Ovary (tissue), 9 donors: Measurements from ENCODE around the gene ITGB2. TPM values are rescaled to one million over a fixed set of nuclear protein-coding genes. Genes with fewer than 3 reads are reported as not detected.
A peak's percentile ranks its signal among the peaks of the same experiment; 100 is the strongest.

Experiments
- DNase-seq, 5 donors: peaks; one replicate each; pipeline ENCODE4 v3.0.0-alpha.2; 2019 to 2020
- H3K27ac ChIP-seq, 2 donors: fragments of 200-600 bp; one replicate each; pipeline versions ENCODE4 v1.5.1 to v1.8.0; 2019 to 2022
- H3K27me3 ChIP-seq: fragments of 200-600 bp; one replicate; pipeline ENCODE4 v1.8.0; 2022
- H3K36me3 ChIP-seq: fragments of 200-600 bp; sonication (generic); one replicate; pipeline ENCODE4 v1.5.1; 2019
- H3K4me1 ChIP-seq: one replicate; pipeline ENCODE4 v1.8.1; 2013; ENCODE audit warnings: mild to moderate bottlenecking, moderate library complexity; ENCODE audit not compliant: insufficient read depth
- H3K4me3 ChIP-seq: fragments of 200-600 bp; sonication (generic); one replicate; pipeline ENCODE4 v1.5.1; 2017
- H3K9me3 ChIP-seq, 2 donors: fragments of 200-600 bp in 1 of 2; sonication (generic) in 1 of 2; one replicate each; pipeline versions ENCODE4 v1.5.1 to v1.8.1; 2013 to 2019; ENCODE audit warnings: mild to moderate bottlenecking in 1 of 2, moderate library complexity in 1 of 2
- CTCF ChIP-seq, 3 donors: fragments of 450-650 bp in 2 of 3; fragments of 200-600 bp in 1 of 3; IDR thresholded peaks; one replicate each; pipeline versions ENCODE4 v1.5.1 to v1.8.0; 2016 to 2022; ENCODE audit warnings: antibody characterized with exemption in 3 of 3, mild to moderate bottlenecking in 1 of 3
- EP300 ChIP-seq: sonication (generic); formaldehyde crosslinking; IDR thresholded peaks from one replicate; pipeline ENCODE4 v1.6.1; 2017; ENCODE audit warnings: antibody characterized with exemption
- POLR2A ChIP-seq: fragments of 450-650 bp; IDR thresholded peaks from one replicate; pipeline ENCODE4 v1.6.1; 2017; ENCODE audit warnings: antibody characterized with exemption, mild to moderate bottlenecking, moderate library complexity
- WGBS, 3 donors: extraction: QIAGEN DNeasy Blood & Tissue Kit in 1 of 3; methylation state at CpG; one replicate each; pipeline versions ENCODE4 v1.1.5 to v1.1.7; 2013 to 2017; 5-methylcytosine and 5-hydroxymethylcytosine counted together
- intact Hi-C, 4 donors: fragments of 100-400 bp; cut with DNase I; formaldehyde crosslinking; loops; one replicate each; pipeline versions ENCODE4 v1.11.0 to v1.15.1; 2022 to 2023
- polyA plus RNA-seq, 2 donors: library from polyadenylated mRNA; stranded (reverse); fragments of 200-250 nt in 1 of 2; fragments of 350-450 nt in 1 of 2; fragmentation: Illumina TruSeq in 1 of 2; extraction: RNeasy Lipid Tissue Mini Kit (QIAGEN cat#74804) in 1 of 2; gene quantifications; one replicate each; pipeline ENCODE4 v1.2.3, GENCODE V29; 2013 to 2014
- total RNA-seq, 7 donors: library from RNA; depleted of rRNA in 2 of 7; stranded (reverse); fragments of >200 nt in 2 of 7; fragmentation: NEBNext Ultra II Directional in 3 of 7; extraction: Animal tissue kit (Norgen Biotek cat#: 25700) in 3 of 7; gene quantifications; one replicate each; pipeline versions ENCODE4 v1.1.0 to v1.2.4, GENCODE V29; 2016 to 2023
- donor health status: DM: no; HTN: no; CAD: no; lungs with moderate emphysema.
- donor health status: DM: no; HTN: no; CAD: no.
- donor health status: Bipolar disorder and iron deficiency.
- donor health status: DM: yes; HTN: yes; CAD: no.
- donor health status: DM: no; HTN: no; CAD: no.
- donor health status: DM: yes; HTN: yes; CAD: no.

Gene ITGB2
- total and polyA plus RNA-seq, 9 donors = 9.6 to 58.3 (median 17.6) TPM

GRCh38 chr21:44934276-44934675 is 13.6 kb upstream of the ITGB2 start:
- H3K27me3 ChIP-seq = peaks cover 7% of the 10 kb centered on the region
- no peak overlapping the region for H3K27ac ChIP-seq
- H3K4me3 ChIP-seq = no peak overlapping the region
- DNase-seq = no peak
- intact Hi-C loops = loop anchor here in 1 of 4 donors (10.0 kb wide), 1 partner anchor 119 kb away; the partner anchor contains the start of gene SUMO3
- peaks cover 3% of the 10 kb centered on the region for H3K4me1 ChIP-seq
- no peak for TF ChIP-seq POLR2A
- TF ChIP-seq CTCF (IDR thresholded peaks at IDR 0.05) = no peak
- TF ChIP-seq EP300 = no peak
- H3K9me3 ChIP-seq = peaks cover 0 to 5% of the 10 kb centered on the region in 2 donors
- 93 to 96% (median 96%) methylated on average over 6 of the region's 6 CpGs for WGBS, 3 donors
- H3K36me3 ChIP-seq = no peaks in the 10 kb centered on the region

- TF ChIP-seq EP300 = no peak
- no peak for TF ChIP-seq CTCF (IDR thresholded peaks at IDR 0.05)
- TF ChIP-seq POLR2A = no peak
- Histone ChIP-seq H3K9me3 (peaks cover 0 to 6% of the 10 kb centered on the region in 2 donors), H3K27me3 (peaks cover 7% of the 10 kb centered on the region), H3K4me1 (no peaks in the 10 kb centered on the region), H3K36me3 (no peaks in the 10 kb centered on the region), H3K4me3 (no peak overlapping the region), H3K27ac (no peak overlapping the region)
- intact Hi-C loops = loop anchor here in 1 of 4 donors (10.0 kb wide), 1 partner anchor 119 kb away; the partner anchor contains the start of gene SUMO3
- DNase-seq = peak in 1 of 5 donors; percentile 19
- 86 to 89% (median 86%) methylated on average over 6 of the region's 6 CpGs for WGBS, 3 donors
These were observed 13.2 kb upstream of the ITGB2 start for GRCh38 chr21:44933918-44934260.

GRCh38 chr21:44933199-44933917 is 12.7 kb upstream of the ITGB2 start:
- Histone ChIP-seq H3K27ac (no peak overlapping the region), H3K36me3 (no peaks in the 10 kb centered on the region), H3K9me3 (peaks cover 0 to 6% of the 10 kb centered on the region in 2 donors), H3K27me3 (peaks cover 7% of the 10 kb centered on the region), H3K4me3 (no peak overlapping the region), H3K4me1 (no peaks in the 10 kb centered on the region)
- no peak for TF ChIP-seq EP300
- TF ChIP-seq POLR2A = no peak
- TF ChIP-seq CTCF (IDR thresholded peaks at IDR 0.05) = no peak
- intact Hi-C loops = loop anchor here in 1 of 4 donors (10.0 kb wide), 1 partner anchor 119 kb away; the partner anchor contains the start of gene SUMO3
- DNase-seq = no peak
- 68 to 74% (median 73%) methylated on average over 25 of the region's 25 CpGs for WGBS, 3 donors

GRCh38 chr21:44932408-44933181 is 11.9 kb upstream of the ITGB2 start:
- Histone ChIP-seq H3K9me3 (peaks cover 0 to 6% of the 10 kb centered on the region in 2 donors), H3K4me1 (no peaks in the 10 kb centered on the region), H3K27ac (no peak overlapping the region), H3K4me3 (peak overlapping the region; percentile 24), H3K27me3 (peaks cover 7% of the 10 kb centered on the region), H3K36me3 (no peaks in the 10 kb centered on the region)
- WGBS, 3 donors = 1 to 2% (median 2%) methylated on average over 43 to 68 of the region's 68 CpGs
- TF ChIP-seq EP300 (no peak), POLR2A (no peak), CTCF (IDR thresholded peaks at IDR 0.05) (peak in 1 of 3 donors; percentile 18)
- intact Hi-C loops = loop anchor here in 1 of 4 donors (10.0 kb wide), 1 partner anchor 118 kb away; the partner anchor contains the start of gene SUMO3
- DNase-seq = peak in 1 of 5 donors; percentile 24
